Tongue (tissue), 2 donors: ENCODE data around the gene COL4A6. TPM values are rescaled to one million over a fixed set of nuclear protein-coding genes. Genes with fewer than 3 reads are reported as not detected.

Experiments used
- DNase-seq: peaks from one replicate; pipeline ENCODE4 v3.0.0-alpha.2; 2015
- total RNA-seq: library from RNA; depleted of rRNA; stranded (reverse); fragments of >200 nt; gene quantifications from one replicate; pipeline ENCODE4 v1.2.3, GENCODE V29; 2014

Gene COL4A6
- total RNA-seq, 1 donor from 2014 or later, result 5.4 TPM

GRCh38 chrX:108156934-108157466 is 281.2 kb downstream of the COL4A6 start:
- no peak for DNase-seq

GRCh38 chrX:108156082-108156481 is 282.1 kb downstream of the COL4A6 start:
- no peak for DNase-seq

GRCh38 chrX:108148524-108148923 is 289.7 kb downstream of the COL4A6 start:
- DNase-seq, result no peak

DNA sequence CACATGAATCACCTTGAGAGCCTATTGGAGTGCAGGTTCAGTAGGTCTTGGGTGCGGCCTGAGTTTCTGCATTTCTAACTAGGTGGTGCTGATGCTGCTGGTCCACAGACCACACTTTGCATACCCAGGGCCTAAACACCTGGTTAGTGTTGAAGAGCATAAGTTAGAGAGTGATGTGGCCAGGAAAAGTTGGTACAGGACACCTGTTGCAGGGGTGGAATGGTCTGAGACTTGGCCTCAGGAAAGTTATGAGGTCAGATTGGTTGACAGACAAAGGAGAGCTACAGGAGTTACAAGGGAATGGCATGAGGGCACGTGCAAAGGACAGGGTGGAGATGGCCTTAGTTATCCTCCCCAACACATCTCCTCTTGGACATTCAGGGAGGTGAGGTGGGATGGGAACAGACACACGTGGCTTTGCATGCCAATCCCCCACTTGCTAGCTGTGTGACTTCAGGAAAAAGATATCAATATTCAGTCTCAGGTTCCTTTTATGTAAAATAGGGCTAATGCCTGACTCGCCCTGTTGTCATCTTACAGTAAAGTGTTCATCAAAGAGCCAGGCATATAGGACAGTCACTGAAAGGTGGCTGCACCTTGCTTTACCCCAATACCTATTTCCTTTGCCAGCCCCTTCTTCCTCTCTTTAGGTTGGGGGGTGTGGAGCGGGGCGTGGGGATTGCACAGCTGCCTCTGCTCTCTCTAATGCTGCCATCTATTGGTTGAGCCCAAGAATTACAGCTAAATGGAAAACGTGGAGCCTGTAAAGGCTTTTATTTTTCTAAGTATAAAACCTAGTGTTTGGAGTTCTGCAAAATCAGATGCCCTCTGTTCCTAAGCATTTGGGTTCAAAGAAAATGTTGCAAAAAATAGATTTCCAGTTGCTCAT is 299.2 kb downstream of the COL4A6 start:
- DNase-seq, result no peak

- DNase-seq, result no peak
These were observed 303.5 kb downstream of the COL4A6 start for GRCh38 chrX:108134724-108135123.

DNA sequence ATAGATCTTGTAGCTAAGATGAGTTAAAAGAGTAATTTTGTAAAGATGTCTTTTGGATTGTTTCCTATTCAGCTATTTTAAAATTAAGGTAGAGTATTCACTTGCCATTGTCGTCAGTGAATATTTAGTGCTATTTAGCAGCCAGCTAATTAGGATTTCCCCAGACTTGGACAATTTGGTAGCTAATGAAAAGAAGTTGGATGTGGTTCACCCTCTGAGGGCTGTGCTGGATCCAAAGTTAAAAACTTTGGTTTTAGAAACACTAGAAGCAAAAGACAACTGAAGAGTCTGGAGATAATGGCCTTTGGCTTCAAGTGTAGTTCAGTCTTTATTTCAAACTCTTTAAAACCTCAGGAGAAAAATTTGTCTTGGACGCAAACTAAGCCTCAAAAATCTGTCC is 305.3 kb downstream of the COL4A6 start:
- DNase-seq, result no peak

- no peak for DNase-seq
These were observed 306.2 kb downstream of the COL4A6 start for GRCh38 chrX:108132034-108132433.

GRCh38 chrX:108131471-108131870 is 306.8 kb downstream of the COL4A6 start:
- DNase-seq, result no peak

GRCh38 chrX:108130889-108131288 is 307.3 kb downstream of the COL4A6 start:
- DNase-seq, result no peak

DNA sequence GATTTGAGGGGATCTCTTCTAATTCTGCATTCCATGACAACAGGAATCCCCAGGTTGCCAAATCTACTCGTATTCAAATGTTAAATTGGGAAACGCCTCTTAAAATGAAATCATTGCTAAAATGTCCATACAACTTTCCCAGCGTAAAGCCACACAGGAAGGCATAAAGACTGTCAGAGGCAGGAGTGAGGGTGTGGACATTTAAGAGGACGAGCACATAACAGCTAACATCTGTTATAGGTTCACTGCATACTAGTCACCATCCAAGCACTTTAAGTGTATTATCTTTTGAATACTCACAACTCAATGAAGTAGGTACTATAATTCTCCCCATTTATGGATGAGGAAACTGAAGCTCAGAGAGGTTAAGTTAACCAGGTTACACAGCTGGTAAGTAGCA is 311.1 kb downstream of the COL4A6 start:
- no peak for DNase-seq

- no peak for DNase-seq
These were observed 311.6 kb downstream of the COL4A6 start for GRCh38 chrX:108126661-108127060.

DNA sequence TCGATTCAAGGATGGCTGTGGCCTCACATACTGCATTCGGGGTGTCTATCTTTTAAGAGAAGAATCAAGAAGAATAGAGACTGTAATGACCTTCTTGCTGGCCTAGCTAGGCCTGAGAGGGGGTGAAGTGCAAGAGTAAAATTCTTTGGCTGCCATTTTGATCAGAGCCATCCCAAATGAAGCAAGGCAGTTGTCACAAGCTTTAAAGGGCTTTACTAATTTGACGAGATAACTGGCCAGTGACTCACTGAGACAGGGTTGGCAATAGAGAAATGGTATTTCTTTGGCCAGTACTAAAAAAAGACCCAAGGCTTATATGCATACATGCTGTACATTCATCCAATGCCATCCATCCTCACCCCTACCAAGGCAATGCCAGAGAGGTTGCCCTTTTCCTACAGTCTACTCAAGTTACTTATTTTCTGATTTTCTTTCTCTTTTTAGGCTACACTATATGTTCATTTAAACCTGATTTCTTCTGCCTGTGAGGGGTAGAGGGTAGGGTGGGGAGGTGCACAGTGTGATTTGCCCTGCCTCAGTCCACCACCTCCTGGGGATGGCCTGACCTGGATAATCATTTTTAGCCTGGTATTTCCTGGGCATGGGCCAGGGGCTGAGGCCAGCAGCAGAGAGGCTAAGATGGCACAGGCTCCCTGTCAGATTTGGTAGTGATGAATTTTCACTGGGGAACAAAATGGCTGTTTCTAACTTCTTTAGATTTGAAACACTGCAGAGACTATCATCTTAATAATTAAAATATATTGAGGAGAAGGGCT is 314.4 kb downstream of the COL4A6 start:
- DNase-seq, result no peak

GRCh38 chrX:108122748-108123147 is 315.5 kb downstream of the COL4A6 start:
- DNase-seq, result no peak

DNA sequence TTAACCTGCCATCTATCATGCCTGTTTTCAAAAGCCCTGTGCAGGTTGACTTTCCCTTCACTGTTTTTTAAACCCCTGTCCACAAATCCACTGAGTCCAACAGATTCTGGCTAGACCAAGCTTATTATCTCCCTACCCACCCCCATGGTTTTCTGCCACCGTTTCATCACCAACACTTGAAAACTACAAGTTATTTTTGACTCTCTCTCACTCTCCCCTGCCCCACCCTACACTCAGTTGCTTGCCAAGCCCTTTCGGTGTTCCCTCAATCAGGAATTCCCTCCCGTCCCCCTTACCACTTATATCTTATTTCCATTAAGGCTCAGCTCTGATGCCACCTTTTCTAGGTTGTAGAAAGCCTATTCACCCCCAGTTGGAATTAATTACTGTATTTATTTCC is 316.9 kb downstream of the COL4A6 start:
- DNase-seq, result no peak

DNA sequence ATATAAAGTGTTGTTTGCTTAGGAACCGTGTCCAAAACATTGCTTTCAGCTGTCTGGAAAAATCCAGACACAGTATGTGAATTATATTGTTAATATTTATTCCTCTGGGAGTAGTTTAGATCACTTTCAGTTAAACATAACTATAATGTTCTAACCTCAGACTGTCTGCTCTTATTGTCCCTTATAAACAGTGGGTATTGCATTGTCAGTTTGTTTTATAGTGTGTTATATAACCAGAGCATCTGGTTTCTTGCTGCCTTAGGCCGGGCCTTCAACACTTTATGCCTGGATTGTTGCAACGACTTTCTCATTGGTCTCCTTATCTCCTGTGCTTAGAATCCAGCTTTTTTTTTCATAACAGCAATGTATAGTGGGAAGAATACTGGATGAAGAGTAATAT is 320.2 kb downstream of the COL4A6 start:
- no peak for DNase-seq

DNA sequence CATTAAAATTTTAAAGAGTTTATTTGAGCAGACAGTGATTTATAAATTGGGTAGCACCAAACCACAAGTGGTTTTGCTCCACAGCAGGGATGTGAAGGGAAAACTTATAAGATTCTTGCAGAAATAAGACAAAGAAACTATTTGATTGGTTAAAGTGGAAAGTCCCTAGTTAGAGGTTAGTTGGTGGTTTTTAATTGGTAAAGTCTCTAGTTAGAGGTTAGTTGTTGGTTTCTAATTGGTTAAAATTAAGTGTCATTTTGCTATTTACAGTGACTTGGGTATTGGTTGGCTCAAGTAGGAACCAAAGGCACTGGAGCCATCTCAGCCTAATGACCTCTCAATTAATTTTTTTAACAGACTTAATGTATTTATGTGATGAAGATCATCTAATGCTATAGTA is 323.7 kb downstream of the COL4A6 start:
- DNase-seq, result no peak

Other genes starting within 250 kb of the COL4A6 start
- 65.5 TPM for gene COL4A5, start 1.4 kb upstream of the COL4A6 start, total RNA-seq